Measurements from ENCODE around the gene PPP2R1A. TPM values are rescaled to one million over a fixed set of nuclear protein-coding genes. Genes with fewer than 3 reads are reported as not detected.

Gene PPP2R1A
- total and polyA plus RNA-seq, 2 donors (not counting 3 experiments of a cell fraction or from before 2014, with no cell fraction given), result 221 to 253 TPM

- DNase-seq (ENCODE audit: low read depth, low spot score), result no peak
- Histone ChIP-seq H3K9me3 (replicated peaks; ENCODE audit: control insufficient read depth, insufficient read depth, low read length) (no peaks in the 10 kb centered on the region), H2AFZ (ENCODE audit: low read depth, low read length) (no peak overlapping the region), H3K36me3 (ENCODE audit: control insufficient read depth in 2 of 2, extremely low read depth in 1 of 2, insufficient read depth in 2 of 2, low read length in 2 of 2) (peaks cover 40 to 68% of the 10 kb centered on the region in 2 experiments), H3K9ac (replicated peaks; ENCODE audit: extremely low read depth, insufficient read depth, low read length) (no peak overlapping the region), H3K27me3 (ENCODE audit: control insufficient read depth in 2 of 2, insufficient read depth in 2 of 2, low read length in 2 of 2) (no peaks in the 10 kb centered on the region), H3K4me3 (replicated peaks in 1 of 3; ENCODE audit: insufficient read depth in 1 of 3, low read depth in 1 of 3, low read length in 3 of 3) (no peak overlapping the region), H3K9me1 (replicated peaks; ENCODE audit: control insufficient read depth, extremely low read depth, insufficient read depth, low read length) (no peaks in the 10 kb centered on the region), H4K20me1 (replicated peaks; ENCODE audit: control insufficient read depth, extremely low read depth, insufficient read depth, low read length) (no peaks in the 10 kb centered on the region), H3K4me2 (ENCODE audit: insufficient read depth, low read length) (no peak overlapping the region), H3K4me1 (ENCODE audit: control insufficient read depth, extremely low read depth, insufficient read depth, low read length) (no peaks in the 10 kb centered on the region), H3K27ac (ENCODE audit: insufficient read depth, low read depth, low read length) (no peak overlapping the region), H3K79me2 (ENCODE audit: control insufficient read depth, insufficient read depth, low read length) (no peaks in the 10 kb centered on the region)
- ChIA-PET CTCF (no interaction called here), POLR2A (no interaction called here)
- BruUV-seq (replicated peaks), result no TSS peak
- no peak for TF ChIP-seq FOS (IDR thresholded peaks at IDR 0.05; ENCODE audit: borderline replicate concordance, insufficient read depth, low read length)
- no peak for TF ChIP-seq POLR2AphosphoS5 (IDR thresholded peaks at IDR 0.05; ENCODE audit: insufficient read depth, low read depth, low read length)
- TF ChIP-seq CTCF (IDR thresholded peaks at IDR 0.05; ENCODE audit: extremely low read depth in 1 of 2, insufficient read depth in 1 of 2, low read depth in 1 of 2, low read length in 2 of 2), result no peak
- TF ChIP-seq POLR2A (IDR thresholded peaks at IDR 0.05; ENCODE audit: low read depth, low read length), result no peak
- no peak for TF ChIP-seq EZH2 (IDR thresholded peaks at IDR 0.05; ENCODE audit: borderline replicate concordance, low read depth, low read length, severe bottlenecking)
- no peak for TF ChIP-seq MYC (IDR thresholded peaks at IDR 0.05; ENCODE audit: low read depth, low read length)
- no peak for TF ChIP-seq JUN (IDR thresholded peaks at IDR 0.05; ENCODE audit: borderline replicate concordance, insufficient read depth, insufficient read length, low read depth)
- TF ChIP-seq MAX (IDR thresholded peaks at IDR 0.05; ENCODE audit: insufficient read depth, insufficient read length), result no peak
- no peak for TF ChIP-seq GATA2 (IDR thresholded peaks at IDR 0.05; ENCODE audit: insufficient read depth, insufficient read length, low read depth, low read length)
- intact Hi-C loops (cut with micrococcal nuclease), result no loop called here
- FAIRE-seq, result no peak
- dilution Hi-C loops (cut with MboI; ENCODE audit: extremely low pct_ligation_motif_present, low sequenced_read_pairs), result no loop called here
Measured at GRCh38 chr19:52216401-52216800, 26.5 kb downstream of the PPP2R1A start.
